Measurements from ENCODE around the gene C1orf35.

GRCh38 chr1:228142701-228143136 lies 39.6 kb upstream of the C1orf35 start:
- TF ChIP-seq EP300 (IDR thresholded peaks at IDR 0.05) = no peak
- no peak for TF ChIP-seq POLR2A (IDR thresholded peaks at IDR 0.05)
